Stimulated activated CD8-positive, alpha-beta memory T cell treated with anti-CD3 and anti-CD28 coated beads, Interleukin-2, amount 100 ng/mL, for 48 hours (primary cell): ENCODE measurements around the gene KDF1.
A peak's percentile ranks its signal among the peaks of the same experiment; 100 is the strongest.

Experiments used
- DNase-seq, 2 donors: peaks; one replicate each; pipeline ENCODE4 v3.0.0-alpha.2; 2020; ENCODE audit warnings: low read depth in 2 of 2

The KDF1 gene, protein sequence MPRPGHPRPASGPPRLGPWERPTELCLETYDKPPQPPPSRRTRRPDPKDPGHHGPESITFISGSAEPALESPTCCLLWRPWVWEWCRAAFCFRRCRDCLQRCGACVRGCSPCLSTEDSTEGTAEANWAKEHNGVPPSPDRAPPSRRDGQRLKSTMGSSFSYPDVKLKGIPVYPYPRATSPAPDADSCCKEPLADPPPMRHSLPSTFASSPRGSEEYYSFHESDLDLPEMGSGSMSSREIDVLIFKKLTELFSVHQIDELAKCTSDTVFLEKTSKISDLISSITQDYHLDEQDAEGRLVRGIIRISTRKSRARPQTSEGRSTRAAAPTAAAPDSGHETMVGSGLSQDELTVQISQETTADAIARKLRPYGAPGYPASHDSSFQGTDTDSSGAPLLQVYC

DNA sequence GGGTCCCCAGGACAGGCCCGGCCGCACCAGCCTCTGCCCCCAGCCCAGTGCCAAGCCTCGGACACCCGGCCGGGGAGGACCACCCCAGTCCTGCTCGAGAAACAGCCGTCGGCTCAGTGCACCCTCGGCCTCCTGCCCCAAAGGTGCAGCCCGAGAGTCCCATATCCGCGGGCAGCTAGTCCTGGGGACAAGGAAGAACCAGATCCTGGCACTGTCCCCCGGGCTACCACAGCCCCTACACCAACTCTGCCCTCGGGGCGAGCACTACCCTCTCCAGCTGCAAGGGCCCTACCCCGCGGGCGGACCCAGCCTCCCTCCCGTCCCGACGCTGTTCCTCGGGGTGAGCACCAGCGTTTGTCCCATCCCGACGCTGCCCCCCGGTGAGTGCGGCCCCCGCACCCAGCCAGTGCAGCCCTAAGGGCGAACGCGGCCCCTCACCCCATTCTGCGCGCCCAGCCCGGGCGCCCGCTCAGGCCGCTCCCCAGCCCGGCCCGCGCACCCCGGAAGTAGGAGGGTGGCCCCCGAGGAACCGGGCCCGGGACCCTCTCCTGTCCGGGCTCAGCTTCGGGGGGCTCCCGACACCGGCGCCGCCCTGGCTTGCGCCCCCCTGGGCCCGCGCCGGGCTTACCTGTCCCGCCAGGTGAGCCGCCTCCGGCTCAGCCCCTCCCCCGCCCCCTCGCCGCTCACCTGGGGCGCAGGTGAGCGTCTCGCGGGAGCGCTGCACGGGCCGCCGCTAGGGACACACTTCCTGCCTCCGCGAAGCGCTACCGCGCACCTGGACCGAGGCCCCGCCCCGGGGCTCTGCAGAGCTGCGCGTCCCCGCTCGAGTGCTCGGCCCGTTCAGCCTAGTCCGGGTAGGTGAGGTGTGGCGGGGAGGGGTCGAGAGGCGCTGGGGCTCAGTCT is at the start of gene KDF1:
Gene KDF1 (minus strand): TSS at position 747 of the 903 bp plus-strand sequence. CDS start 8,088 bp downstream, outside the sequence.
- peak in 1 of 2 donors; percentile 4 for DNase-seq

DNA sequence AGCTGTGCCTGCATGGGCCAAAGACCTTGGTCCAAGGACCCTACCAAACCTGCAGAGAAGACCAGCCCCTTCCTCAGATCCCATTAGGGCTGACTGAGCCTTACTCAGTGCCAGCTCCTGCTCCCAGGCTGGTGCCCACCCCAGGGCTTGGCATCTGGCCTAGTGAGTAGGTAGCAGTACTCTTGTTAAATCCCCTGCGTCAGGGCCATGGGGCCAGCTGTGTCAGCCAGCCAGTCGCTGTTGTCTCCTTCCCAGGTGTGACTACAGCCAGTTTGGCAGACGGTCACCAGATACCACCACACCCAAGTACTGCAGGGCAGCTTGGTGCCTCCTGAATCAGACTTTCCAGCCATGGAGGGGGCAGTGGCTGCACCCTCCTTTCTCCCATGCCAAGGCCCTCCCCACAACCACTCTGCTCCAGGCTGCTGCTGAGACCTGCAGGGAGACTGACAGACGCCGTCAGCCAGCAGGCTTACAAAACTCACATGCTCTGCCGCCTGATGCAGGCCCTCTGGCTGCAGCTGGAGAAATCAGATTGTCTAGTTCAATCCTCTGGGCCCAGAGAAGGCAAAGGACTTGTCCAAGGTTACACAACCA is 49.4 kb upstream of the KDF1 start:
- DNase-seq = no peak

DNA sequence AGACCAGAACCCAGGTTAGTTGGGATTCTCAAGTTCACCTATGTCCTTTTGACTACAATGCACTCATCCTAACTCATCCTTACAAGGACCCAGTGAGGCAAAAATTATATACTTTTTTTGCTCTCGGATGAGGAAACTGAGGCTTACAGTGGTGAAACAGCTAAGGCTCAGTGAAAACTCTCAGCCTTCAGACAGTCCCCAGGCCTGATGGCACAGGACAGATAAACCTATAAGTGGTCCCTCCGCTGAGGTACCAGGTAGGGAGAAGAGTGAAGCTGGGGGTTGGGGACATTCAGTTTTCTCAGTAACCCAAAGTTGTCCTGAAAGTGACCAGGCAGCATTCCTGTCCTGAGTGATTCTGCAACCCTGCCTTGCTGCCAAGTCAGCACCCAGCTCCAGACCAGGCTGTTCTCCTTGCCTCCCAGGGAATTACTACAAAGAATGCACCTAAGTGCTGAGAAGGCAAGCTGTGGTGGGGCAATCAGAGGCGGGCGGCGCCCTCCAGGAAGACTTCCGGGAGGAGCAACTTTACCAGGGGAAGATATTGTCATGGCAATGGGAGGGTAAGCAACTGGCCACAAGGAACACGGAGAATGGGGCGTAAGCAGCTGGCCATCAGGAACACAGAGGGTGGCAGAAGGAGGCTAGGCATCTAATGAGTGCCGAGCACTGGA is 47.8 kb upstream of the KDF1 start:
- no peak for DNase-seq

DNA sequence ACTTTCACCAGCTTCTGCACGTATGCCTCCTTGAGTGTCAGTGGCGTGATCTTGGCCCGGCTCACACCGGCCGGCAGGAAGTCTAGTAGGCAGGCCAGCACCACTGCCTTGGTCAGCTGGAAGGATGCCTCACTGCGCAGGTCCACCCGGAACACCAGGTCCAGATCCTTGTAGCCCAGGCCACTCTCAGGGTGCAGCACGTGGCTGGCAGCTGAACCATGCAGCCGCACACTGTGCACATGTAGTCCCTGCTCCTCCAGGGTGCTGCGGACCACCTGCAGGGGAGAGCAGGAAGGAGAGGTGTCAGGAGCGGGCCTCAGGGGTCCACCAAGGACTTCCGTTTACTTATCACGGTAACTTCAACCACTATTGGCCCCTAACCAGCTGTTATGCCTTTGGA is 46.4 kb upstream of the KDF1 start:
- DNase-seq = no peak

DNA sequence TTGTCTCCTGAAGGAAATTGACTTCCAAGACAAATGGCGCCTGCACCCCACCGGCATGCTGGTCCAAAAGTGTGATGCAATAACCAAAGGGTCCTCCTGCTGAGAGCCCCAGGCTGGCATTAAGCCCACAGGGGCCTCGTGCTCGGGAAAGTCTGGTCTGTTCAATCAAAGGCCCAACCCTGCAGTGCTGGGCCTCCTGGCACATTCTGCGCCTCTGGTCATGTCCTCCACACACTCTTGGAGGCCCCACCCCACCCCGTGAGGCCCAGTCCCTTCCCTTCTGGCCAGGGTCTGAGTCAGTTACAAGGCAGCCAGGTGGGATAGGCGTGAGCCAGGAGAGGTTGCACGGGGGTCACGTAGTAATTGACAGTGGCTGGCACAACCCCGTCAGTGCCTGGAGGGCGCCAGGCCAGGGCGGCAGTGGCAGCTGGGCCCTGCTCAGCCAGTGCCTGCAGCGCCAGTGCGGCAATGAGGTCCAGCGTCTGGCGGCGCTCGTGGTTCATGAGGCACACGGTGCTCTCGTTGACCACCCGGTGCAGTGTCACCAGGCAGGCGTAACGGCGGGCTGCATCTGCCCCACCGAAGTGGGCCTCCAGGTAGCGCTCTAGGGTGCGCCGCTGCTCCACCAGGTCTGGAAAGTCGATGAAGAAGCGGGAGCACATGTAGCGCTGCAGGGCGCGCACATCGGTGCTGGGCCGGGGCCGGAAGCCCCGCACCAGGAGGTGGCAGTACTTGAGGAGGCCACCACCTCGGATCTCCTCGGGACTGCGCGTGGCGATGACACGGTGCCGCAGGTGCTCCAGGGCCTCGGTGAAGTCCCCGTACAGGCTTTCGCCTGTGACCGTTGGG is 45.6 kb upstream of the KDF1 start:
- DNase-seq = no peak

DNA sequence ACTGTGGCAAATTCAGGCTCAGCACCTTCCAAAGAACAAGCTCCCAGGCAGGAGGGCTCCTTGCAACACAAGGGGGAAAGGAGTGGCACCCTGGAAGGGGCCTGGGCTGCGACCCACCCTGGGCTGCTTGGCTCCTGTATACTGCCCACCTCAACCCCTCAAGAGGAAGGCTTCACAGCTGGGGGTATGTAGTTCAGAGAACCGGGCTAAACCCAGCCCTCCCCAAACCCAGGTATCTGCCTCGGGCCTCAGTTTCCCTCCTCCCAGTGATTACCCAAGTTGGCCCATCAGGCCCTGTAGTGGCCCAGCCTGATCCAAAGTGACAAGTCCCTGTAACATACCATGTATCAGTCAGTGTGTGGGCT is 44.9 kb upstream of the KDF1 start:
- no peak for DNase-seq

DNA sequence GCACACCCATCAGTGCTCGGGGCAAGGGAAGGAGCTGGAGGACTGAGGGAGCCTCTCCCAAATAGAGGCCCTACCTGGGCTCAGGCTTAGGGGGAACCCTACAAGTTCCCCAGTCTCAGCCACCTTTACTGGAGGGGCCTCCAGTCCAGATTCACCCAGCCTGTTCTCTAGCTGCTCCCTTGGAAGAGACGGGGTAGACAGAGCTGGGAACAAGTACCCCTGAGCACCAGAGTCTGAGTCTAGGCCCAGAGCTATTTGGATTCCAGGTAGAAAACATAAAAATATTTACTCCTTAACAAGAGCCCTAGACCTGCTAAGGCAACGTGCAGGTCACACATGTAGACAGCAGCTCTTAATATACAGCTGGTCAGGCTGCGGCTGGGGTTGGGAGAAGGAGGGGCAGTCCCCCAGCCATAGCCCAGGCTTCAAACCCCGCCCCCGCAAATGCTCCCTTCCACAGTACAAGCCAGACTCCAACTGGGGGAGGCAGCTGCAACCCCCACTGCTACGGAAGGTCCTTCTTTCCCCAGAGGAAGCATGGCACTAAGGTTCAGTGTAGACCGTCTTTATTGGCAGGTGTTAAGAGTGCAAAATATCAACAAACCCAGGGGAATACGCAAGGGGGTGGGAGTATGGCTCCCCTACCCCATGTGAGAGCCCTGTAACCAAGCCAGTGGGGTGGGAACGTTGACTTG is 44.4 kb upstream of the KDF1 start:
- no peak for DNase-seq

DNA sequence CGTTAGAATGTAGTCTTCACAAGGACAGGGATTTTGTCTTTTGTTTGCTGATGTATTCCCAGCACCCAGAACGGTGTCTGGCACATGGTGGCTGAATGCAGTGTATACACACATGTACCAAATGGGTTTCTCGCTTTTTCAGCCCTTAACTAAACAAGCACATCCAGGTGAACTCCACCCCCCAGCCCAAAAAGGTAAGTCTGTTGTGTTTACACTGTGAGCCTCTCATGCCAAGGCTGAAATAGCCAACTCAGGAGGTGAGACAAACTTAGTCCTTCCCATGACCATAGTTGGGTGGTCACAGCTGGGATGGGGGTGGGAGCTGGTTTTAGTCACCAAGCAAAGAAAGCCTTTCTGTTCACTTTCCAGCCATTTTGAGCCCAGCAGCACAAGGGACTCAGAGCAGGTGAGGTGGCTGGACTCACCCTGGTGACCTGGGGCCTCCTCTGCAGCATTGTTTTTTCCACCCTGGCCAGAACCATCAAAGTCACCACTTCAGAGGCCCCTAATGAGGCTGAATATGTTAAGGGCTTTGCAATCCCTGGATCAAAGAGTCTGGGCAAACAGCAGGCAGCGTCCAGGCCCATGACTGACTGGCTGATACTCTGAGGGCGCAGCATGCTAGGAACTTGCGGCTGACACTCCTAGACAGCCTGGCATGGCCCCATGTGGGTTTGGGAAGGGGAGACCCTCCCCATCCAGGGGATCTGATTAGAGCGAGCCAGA is 43.6 kb upstream of the KDF1 start:
- DNase-seq = no peak

DNA sequence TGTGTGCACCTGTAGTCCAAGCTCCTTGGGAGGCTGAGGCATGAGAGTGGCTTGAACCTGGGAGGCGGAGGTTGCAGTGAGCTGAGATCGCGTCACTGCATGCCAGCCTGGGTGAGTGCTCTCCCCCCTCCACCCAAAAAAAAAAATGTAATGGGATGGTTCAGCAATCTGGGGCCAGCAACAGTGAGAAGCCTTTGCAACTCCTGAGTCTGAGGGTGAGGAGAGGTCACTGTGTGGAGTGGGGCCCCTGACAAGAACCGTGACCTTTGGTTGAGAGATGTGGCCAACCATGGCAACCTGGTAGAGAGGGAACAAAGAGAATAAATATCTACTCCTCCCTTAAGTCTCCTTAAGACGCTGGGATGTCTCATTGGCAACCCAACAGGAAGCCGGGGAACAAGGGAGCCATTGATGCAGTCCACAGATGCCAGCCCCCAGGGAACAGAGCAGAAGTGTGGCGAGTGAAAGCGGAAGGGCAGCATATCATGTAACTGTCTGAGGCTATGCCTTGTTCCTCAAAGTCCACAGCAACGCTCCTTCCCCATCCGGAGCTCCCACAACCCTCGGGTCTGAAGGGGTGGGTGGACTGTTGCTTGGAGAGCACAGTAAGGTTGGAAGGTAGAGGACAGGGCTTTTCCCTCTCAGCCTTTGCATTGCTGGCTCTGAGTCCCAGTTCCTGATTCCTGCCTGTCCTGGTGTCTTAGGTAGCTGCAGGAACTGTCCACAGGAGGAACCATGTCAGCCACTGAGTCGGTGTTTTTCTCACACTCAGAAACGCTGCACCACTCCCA is 41.5 kb upstream of the KDF1 start:
- DNase-seq = no peak

DNA sequence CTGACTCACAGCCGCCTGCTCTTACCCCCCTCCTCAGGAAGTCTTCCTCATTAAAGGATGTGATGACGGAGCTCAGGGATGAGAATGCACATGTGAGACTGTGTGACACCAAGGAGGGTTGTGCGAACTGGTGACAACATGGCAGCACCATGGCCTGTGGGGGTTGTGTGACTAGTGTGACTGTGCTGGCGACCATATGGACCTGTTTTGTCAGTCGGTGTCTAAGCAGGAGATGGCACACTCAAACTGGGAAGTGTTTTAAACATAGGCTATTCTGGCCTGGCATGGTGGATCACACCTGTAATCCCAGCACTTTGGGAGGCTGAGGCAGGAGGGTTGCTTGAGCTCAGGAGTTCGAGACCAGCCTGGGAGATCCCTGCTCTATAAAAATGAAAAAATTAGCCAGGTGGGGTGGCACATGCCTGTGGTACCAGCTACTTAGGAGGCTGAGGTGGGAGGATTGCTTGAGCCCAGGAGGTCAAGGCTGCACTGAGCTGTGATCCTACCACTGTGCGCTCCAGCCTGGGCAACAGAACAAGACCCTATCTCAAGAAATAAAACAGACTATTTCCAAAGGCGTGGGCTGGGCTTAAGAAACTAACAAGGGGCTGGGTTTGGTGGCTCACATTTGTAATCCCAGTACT is 40.7 kb upstream of the KDF1 start:
- no peak for DNase-seq

DNA sequence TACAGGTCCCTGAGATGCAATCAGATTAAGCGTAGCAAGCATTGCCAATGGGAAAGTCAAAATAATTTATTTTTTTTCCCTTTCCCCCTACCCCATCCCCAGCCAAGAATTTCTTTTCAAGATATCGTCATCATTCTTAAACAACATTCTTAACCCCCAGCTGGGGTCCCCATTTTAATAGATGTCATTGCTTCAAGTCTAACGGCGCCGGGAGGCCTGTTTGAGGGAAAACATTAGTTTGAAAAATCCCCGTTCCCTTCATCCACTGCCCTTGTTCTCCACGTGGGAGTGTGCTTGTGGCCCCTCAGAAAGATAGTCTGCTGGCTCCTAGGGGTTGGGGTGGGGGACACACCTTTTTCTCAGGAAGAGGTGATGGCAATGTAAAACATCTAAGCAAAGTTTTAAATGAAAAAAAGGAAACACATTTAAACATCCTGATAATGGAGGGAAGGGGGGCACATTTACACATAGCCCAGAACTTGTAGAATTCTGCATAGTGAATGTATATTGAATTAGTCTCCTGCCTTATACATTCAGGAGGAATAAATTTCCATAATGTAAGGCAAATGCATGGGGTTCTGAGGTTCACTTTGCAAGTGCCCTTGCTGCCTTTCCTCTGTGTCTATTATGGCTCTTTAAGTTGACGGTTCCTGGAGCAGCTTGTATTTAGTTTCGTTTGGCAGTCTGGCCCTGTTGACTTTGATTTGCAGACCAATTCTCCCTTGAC is 40.0 kb upstream of the KDF1 start:
- no peak for DNase-seq

DNA sequence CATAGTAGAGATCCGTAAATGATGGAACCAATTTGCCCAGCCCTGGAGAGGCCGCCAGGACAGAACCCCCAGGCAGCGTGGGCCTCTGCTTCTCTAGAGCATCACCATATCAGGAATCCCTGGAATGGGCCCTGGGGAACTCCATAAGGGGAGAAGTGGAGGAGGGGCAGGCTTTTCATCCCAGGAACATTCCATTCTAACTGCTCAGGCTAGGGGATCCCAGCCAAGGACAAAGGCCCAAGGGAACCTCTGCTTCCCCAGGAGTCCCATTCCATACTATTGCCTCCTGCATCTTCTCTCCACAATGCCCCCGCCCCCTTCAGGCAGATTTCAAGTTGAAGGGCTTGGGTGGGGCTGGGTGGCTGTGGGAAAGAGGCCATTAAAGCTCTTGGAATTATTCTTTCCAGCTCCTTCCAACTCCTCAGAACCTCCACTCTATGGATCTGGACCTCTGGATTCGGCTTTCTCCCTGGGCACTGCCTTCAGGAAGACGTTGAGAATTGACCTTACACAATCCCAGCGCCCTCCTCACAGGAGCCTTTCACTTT is 39.2 kb upstream of the KDF1 start:
- no peak for DNase-seq

DNA sequence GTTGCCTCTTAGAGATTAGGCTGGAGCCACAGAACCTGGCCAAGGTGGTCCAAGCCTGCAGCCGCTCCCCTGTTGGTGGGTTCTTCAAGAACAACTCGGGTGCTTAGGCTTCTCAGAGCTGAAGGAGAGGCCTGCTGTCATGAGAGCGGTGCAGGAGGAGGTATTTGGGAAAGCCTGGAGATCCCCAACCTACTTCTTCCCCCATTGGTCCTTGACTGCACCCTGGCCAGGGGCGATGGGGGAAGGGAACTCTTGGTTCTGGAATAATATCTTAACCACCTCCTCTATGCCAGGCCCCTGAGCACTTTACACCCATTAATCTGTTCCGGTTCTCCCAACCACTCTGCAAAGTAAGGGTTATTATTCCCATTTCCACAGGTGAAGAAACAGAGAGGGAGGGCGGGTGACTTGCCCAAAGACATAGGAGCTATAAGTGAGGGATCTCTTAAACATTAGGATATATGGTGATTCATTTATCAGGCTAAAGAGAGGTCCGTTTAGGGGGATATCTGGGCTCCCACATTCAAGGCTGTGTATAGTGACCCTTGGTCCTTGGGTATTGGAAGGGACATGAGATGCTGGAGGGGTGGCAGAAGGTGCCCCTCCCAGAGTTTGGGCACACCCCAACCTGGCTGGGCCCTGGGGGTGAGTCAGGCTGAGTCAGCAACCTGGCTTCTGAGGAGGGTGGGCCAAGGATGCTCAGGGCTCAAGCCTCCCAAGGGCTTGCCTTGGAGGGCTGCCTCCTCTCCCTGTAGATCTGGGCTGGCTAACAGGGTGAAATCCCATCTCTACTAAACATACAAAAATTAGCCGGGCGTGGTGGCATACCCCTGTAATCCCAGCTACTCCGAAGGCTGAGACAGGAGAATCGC is 38.4 kb upstream of the KDF1 start:
- DNase-seq = no peak

DNA sequence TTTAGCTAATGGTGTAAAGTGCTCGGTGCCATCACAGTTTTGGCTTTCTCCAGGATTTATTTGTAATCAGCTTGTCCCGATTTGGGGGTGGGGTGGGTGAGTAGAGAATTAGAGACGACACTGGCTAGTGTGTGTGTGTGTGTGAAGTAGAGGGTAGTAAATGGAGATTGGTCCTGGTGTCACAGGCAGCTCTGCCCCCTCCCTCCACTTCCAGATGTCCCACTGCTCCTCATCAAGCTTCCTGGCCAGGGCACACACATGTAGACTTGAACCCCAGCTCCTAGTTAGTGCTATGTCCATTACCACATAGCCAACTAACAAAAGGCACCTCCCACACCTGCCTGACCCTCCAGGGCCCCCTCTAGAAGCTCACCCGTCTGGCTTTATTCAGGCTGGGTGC is 36.4 kb upstream of the KDF1 start:
- no peak for DNase-seq

DNA sequence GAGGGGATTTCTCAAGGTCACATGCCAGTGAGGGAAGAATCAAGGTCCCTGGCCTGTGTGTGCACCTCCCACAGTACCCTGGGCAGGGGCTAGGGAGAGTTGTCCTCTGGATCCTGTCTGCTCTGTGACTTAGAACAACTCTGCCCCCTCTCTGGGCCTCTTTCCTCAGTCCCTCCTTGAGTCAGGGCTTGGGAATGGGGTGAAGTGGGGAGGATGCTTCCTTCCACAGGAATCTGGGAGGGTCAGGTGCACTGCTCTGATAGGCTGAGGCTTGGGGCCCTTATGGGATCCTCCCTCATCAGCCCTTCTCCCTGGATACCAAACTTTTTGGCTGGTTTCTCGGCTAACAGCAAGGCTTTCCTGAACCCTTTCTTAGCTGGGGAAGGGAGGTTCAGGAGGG is 35.8 kb upstream of the KDF1 start:
- DNase-seq = no peak

DNA sequence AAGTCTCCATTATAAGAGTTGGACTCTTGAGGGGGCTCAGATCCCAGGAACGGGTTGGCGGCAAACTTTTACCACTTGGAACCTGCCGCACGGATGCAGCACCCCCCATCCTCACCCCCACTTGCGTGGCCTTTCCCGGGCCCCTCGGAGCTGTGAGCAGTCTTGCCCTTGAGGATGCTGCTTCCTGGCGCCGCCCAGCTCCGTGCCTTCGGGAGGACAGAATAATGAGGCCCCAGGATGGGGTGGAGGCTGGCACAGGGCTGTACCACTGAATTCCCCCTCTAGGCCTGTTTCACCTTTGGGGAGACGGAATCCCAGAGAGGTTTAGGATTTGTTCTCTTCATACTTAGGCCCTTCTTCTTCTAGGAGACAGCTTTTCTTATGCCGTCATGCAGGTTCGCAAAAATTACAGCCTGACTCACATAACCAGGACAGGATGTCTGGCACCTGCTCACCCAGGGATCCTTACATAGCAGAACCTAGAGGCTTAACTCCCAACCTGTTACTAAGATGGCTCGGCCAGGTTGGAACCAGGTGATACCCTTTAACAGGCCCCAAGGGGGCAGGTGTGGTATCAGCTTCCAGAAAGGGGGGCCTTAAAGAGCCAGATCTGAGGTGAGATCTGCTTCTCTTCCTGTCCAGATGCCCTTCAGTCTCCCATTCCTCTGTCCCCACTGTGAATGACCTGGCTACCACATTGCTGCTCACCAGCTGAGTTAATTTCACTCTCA is 34.7 kb upstream of the KDF1 start:
- DNase-seq = no peak
